Neural crest cell (in vitro differentiated cells): ENCODE measurements around the gene MAN2B2. TPM values are rescaled to one million over a fixed set of nuclear protein-coding genes. Genes with fewer than 3 reads are reported as not detected.
A peak's percentile ranks its signal among the peaks of the same experiment; 100 is the strongest.

Experiments used
- DNase-seq: peaks from one replicate; pipeline ENCODE4 v3.0.0; 2021; ENCODE audit warnings: low read depth, mixed read lengths, low spot score
- H3K27ac Mint-ChIP-seq: one replicate; pipeline ENCODE4 v1.8.0; 2021; ENCODE audit warnings: mild to moderate bottlenecking, mixed read lengths; ENCODE audit not compliant: unreplicated experiment
- H3K27me3 Mint-ChIP-seq: 2 replicates; pipeline ENCODE4 v1.8.0; 2021; ENCODE audit warnings: low read depth, mild to moderate bottlenecking, mixed read lengths
- H3K36me3 Mint-ChIP-seq: 2 replicates; pipeline ENCODE4 v1.8.0; 2021; ENCODE audit warnings: low read depth, mild to moderate bottlenecking, mixed read lengths
- H3K4me1 Mint-ChIP-seq: 2 replicates; pipeline ENCODE4 v1.8.0; 2021; ENCODE audit warnings: mixed read lengths
- H3K4me3 Mint-ChIP-seq: one replicate; pipeline ENCODE4 v1.8.0; 2021; ENCODE audit warnings: mild to moderate bottlenecking, mixed read lengths
- H3K9me3 Mint-ChIP-seq: 2 replicates; pipeline ENCODE4 v1.8.0; 2021; ENCODE audit warnings: mixed read lengths
- CTCF ChIP-seq: fragments of 200-600 bp; sonication (generic); conservative IDR thresholded peaks from 2 replicates; pipeline ENCODE4 v1.5.0; 2021; ENCODE audit warnings: antibody characterized with exemption, mild to moderate bottlenecking
- total RNA-seq: library from RNA; stranded (reverse); gene quantifications from 2 replicates; pipeline ENCODE4 v1.2.1, GENCODE V29; 2021

MAN2B2 gene
- total RNA-seq, 1 donor from 2014 or later: 9.4 TPM

- DNase-seq: no peak
- peaks cover 24% of the 10 kb centered on the region for H3K36me3 Mint-ChIP-seq
- H3K27ac Mint-ChIP-seq: no peak overlapping the region
- H3K9me3 Mint-ChIP-seq: no peaks in the 10 kb centered on the region
- H3K27me3 Mint-ChIP-seq: no peaks in the 10 kb centered on the region
- peaks cover 33% of the 10 kb centered on the region for H3K4me1 Mint-ChIP-seq
- H3K4me3 Mint-ChIP-seq: peak overlapping the region; percentile 73
- no peak for TF ChIP-seq CTCF
Measured at GRCh38 chr4:6639137-6639680, 64.2 kb downstream of the MAN2B2 start.

- H3K4me3 Mint-ChIP-seq: peak within 1 kb of the TSS; percentile 100
- H3K36me3 Mint-ChIP-seq: peaks cover 24% of the 10 kb centered on the region
- no peaks in the 10 kb centered on the region for H3K27me3 Mint-ChIP-seq
- DNase-seq: peak; percentile 83
- H3K27ac Mint-ChIP-seq: peak within 1 kb of the TSS; percentile 99
- TF ChIP-seq CTCF: no peak
- H3K4me1 Mint-ChIP-seq: peaks cover 33% of the 10 kb centered on the region
- H3K9me3 Mint-ChIP-seq: no peaks in the 10 kb centered on the region
Measured at GRCh38 chr4:6640292-6641163, 65.5 kb downstream of the MAN2B2 start, which contains the start of gene MRFAP1. TSS of gene MRFAP1 (plus strand) at chr4:6640685. CDS start at chr4:6640863, 178 bp downstream.

GRCh38 chr4:6641164-6641970 is 66.4 kb downstream of the MAN2B2 start:
- H3K27ac Mint-ChIP-seq: peak overlapping the region; percentile 99
- H3K36me3 Mint-ChIP-seq: peaks cover 24% of the 10 kb centered on the region
- no peaks in the 10 kb centered on the region for H3K9me3 Mint-ChIP-seq
- no peak for DNase-seq
- no peak for TF ChIP-seq CTCF
- peak overlapping the region; percentile 100 for H3K4me3 Mint-ChIP-seq
- H3K4me1 Mint-ChIP-seq: peaks cover 33% of the 10 kb centered on the region
- no peaks in the 10 kb centered on the region for H3K27me3 Mint-ChIP-seq

- Mint-ChIP-seq H3K9me3 (no peaks in the 10 kb centered on the region), H3K27ac (no peak overlapping the region), H3K36me3 (peaks cover 24% of the 10 kb centered on the region), H3K27me3 (no peaks in the 10 kb centered on the region), H3K4me3 (peak overlapping the region; percentile 100), H3K4me1 (peaks cover 33% of the 10 kb centered on the region)
- DNase-seq: no peak
- TF ChIP-seq CTCF: no peak
Measured at GRCh38 chr4:6641971-6642320, 67.0 kb downstream of the MAN2B2 start.

- no peak for DNase-seq
- Mint-ChIP-seq H3K27me3 (no peaks in the 10 kb centered on the region), H3K9me3 (no peaks in the 10 kb centered on the region), H3K4me1 (peaks cover 33% of the 10 kb centered on the region), H3K27ac (peak overlapping the region; percentile 94), H3K4me3 (peak overlapping the region; percentile 100), H3K36me3 (peaks cover 24% of the 10 kb centered on the region)
- no peak for TF ChIP-seq CTCF
Measured at GRCh38 chr4:6643141-6643847, 68.3 kb downstream of the MAN2B2 start.
